Measurements from ENCODE around the gene MAP4K4.
"Not testable (repeated sequence)": the region's sequence is repeated elsewhere in the genome, so short reads cannot be mapped to it uniquely, and the experiment has no call there.

The MAP4K4 gene

GRCh38 chr2:101930019-101930418, 232.5 kb downstream of the MAP4K4 start:
- no peak for DNase-seq

GRCh38 chr2:101930847-101931246, 233.3 kb downstream of the MAP4K4 start:
- DNase-seq, result peak; percentile 16

GRCh38 chr2:101931402-101931801, 233.9 kb downstream of the MAP4K4 start:
- DNase-seq, result peak; percentile 43

GRCh38 chr2:101935764-101936163, 238.3 kb downstream of the MAP4K4 start:
- not testable (repeated sequence) for DNase-seq

GRCh38 chr2:101942851-101943250, 245.3 kb downstream of the MAP4K4 start:
- no peak for DNase-seq

Measured in activated CD4-positive, alpha-beta T cell treated with anti-CD3 and anti-CD28 coated beads, Interleukin-2, amount 50 U/mL, for 16 hours (primary cell).